Thoracic aorta (tissue), 2 donors: ENCODE data around the gene C11orf91. TPM values are rescaled to one million over a fixed set of nuclear protein-coding genes. Genes with fewer than 3 reads are reported as not detected.
"Not testable (repeated sequence)": the region's sequence is repeated elsewhere in the genome, so short reads cannot be mapped to it uniquely, and the experiment has no call there.

ENCODE experiments used
- ATAC-seq: fragments of 150-250 bp; one replicate; pipeline ENCODE4 v1.8.0; 2017; ENCODE audit warnings: low read depth; ENCODE audit not compliant: insufficient number of reproducible peaks, low FRiP score
- DNase-seq: peaks from one replicate; pipeline ENCODE4 v3.0.0-alpha.2; 2020; ENCODE audit warnings: low spot score
- H3K27ac ChIP-seq, 2 donors: fragments of 200-600 bp; sonication (generic); 1 replicate in 1 of 2; 2 replicates in 1 of 2; pipeline ENCODE4 v1.5.1; 2016; ENCODE audit warnings: mild to moderate bottlenecking in 2 of 2, moderate library complexity in 2 of 2
- H3K27me3 ChIP-seq: fragments of 200-600 bp; sonication (generic); replicated peaks from 2 replicates; pipeline ENCODE4 v1.6.0; 2016; ENCODE audit warnings: mild to moderate bottlenecking; ENCODE audit not compliant: insufficient read depth
- H3K36me3 ChIP-seq: fragments of 200-600 bp; sonication (generic); one replicate; pipeline ENCODE4 v1.5.1; 2016
- H3K4me1 ChIP-seq, 2 donors: fragments of 200-600 bp; sonication (generic); 1 replicate in 1 of 2; 2 replicates in 1 of 2; pipeline versions ENCODE4 v1.5.1 to v1.6.0; 2016; ENCODE audit warnings: low read depth in 2 of 2, mild to moderate bottlenecking in 1 of 2; ENCODE audit not compliant: control insufficient read depth in 1 of 2
- H3K4me3 ChIP-seq: fragments of 200-600 bp; sonication (generic); 2 replicates; pipeline ENCODE4 v1.5.1; 2016; ENCODE audit warnings: mild to moderate bottlenecking
- H3K9me3 ChIP-seq: fragments of 200-600 bp; sonication (generic); 2 replicates; pipeline ENCODE4 v1.5.1; 2016
- total RNA-seq, 2 donors: library from RNA; depleted of rRNA; stranded (reverse); fragments of >200 nt; gene quantifications; one replicate each; pipeline versions ENCODE4 v1.1.0 to v1.2.3, GENCODE V29; 2016
- TF ChIP-seq, protein P1 (sequence below): fragments of 200-600 bp; sonication (generic); IDR thresholded peaks from one replicate; pipeline ENCODE4 v1.5.1; 2019; ENCODE audit warnings: antibody characterized with exemption

Gene C11orf91
- total RNA-seq, 2 donors from 2014 or later: not detected

DNA sequence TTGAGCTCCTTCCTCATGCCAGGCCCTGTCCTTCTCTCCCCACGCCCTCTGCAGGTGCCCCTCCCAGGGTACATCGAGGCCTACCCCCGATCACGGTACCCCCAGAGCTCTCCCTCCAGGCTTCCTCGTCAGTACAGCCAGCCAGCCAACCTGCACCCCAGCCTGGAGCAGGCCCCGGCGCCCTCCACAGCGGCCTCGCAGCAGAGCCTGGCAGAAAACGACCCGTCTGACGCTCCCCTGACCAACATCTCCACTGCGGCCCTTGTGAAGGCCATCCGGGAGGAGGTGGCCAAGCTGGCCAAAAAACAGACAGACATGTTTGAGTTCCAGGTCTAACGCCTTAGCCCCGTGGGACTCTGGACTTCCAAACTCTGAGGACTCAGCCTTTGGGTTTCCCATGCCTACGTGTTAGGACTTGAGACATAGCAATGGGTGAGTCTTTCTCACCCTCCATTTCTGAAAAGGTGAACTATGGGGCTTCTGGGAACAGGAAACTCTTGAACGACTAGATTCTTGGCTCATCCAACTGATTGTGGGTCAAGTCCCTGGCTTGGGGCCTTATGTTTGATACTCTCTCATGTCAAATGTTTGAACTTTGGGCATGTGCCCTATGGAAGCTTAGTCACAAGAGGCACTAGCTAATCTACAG, 32.7 kb downstream of the C11orf91 start:
- Histone ChIP-seq H3K4me3 (no peak overlapping the region), H3K27ac (no peak overlapping the region), H3K27me3 (no peaks in the 10 kb centered on the region), H3K9me3 (no peaks in the 10 kb centered on the region), H3K4me1 (no peaks in the 10 kb centered on the region), H3K36me3 (no peaks in the 10 kb centered on the region)
- ATAC-seq (no peak), DNase-seq (no peak)
- TF ChIP-seq, protein P1, sequence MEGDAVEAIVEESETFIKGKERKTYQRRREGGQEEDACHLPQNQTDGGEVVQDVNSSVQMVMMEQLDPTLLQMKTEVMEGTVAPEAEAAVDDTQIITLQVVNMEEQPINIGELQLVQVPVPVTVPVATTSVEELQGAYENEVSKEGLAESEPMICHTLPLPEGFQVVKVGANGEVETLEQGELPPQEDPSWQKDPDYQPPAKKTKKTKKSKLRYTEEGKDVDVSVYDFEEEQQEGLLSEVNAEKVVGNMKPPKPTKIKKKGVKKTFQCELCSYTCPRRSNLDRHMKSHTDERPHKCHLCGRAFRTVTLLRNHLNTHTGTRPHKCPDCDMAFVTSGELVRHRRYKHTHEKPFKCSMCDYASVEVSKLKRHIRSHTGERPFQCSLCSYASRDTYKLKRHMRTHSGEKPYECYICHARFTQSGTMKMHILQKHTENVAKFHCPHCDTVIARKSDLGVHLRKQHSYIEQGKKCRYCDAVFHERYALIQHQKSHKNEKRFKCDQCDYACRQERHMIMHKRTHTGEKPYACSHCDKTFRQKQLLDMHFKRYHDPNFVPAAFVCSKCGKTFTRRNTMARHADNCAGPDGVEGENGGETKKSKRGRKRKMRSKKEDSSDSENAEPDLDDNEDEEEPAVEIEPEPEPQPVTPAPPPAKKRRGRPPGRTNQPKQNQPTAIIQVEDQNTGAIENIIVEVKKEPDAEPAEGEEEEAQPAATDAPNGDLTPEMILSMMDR: no peak

DNA sequence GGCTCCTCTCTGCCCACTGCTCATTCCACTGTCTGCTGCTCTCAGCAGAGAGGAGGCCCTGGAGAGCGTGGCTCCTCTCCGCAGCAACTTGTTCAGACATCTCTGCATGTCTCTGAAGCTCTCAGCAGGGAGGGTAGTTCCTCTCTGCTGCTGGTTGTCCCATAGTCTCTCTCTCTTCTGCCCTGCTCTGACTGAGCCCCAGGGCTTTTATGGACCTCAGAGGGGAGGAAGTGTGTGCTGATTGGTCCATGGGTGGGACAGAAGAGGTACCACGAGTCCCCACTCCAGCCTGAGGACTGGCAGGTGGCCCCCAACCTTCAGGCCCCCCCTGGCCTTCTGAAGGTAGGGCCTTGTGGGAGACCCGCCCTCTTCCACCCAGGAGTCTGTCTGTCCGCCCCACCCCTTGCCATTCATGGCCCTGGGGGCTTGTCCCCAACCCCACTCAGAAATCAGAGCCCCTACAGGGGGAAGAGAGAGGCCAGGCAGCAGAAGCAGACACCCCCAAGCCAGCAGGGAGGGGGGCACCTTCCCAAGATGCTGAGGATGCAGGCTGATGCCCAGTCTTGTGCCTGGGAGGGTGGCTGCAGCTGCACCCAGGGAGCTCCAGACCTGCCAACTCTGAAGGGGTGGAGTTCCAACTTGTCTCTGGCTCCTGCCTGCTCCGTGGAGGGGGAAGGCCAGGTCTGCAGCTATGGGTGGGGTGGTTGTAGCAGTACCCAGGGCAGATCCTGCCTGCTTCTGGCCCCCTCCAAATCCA, 35.1 kb downstream of the C11orf91 start:
- no peaks in the 10 kb centered on the region for H3K27me3 ChIP-seq
- H3K4me1 ChIP-seq: no peaks in the 10 kb centered on the region
- H3K36me3 ChIP-seq: no peaks in the 10 kb centered on the region
- H3K27ac ChIP-seq: no peak overlapping the region
- no peaks in the 10 kb centered on the region for H3K9me3 ChIP-seq
- ATAC-seq (no peak), DNase-seq (no peak)
- H3K4me3 ChIP-seq: no peak overlapping the region
- TF ChIP-seq, protein P1: no peak

DNA sequence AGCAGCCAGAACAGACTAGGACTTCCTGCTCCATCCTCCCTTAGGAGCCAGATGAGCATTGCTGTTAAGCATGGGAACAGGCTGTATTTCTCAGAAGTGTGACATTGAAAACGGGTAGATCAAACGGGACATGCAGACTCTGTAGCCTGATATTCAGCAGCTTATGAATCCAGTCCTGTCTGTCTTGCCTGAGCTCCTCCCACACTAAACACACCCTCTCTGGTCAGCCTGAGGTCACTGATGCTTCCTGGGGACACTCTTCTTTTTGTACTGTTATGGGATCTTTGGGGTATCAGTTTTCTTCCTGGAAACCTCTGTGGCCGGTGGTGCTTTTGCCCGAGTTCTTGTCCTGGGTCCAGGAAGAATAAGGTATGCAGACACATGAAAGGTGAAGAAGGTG, 35.8 kb downstream of the C11orf91 start:
- TF ChIP-seq, protein P1: no peak
- Histone ChIP-seq H3K36me3 (no peaks in the 10 kb centered on the region), H3K9me3 (no peaks in the 10 kb centered on the region), H3K27me3 (no peaks in the 10 kb centered on the region), H3K4me3 (no peak overlapping the region), H3K27ac (no peak overlapping the region), H3K4me1 (no peaks in the 10 kb centered on the region)
- no peak for ATAC-seq
- DNase-seq: no peak

DNA sequence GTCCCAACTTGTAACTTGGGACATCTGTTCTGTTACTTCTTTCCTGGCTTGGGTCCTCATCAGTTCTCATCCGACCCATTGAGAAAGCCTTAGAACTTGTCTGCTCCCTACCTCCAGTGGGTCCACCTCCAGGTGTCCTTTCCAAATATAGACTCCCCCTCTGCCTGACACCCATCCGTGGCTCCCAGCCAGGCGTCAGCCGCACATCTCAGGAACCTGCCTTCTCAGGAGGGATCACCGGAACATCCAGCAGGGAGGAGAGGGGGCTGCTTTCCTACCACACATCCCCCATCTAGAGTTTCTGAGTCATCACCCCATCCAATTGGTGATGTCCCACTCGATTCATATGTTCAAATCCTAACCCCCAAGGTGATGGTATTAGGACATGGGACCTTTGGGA, 36.5 kb downstream of the C11orf91 start:
- Histone ChIP-seq H3K36me3 (no peaks in the 10 kb centered on the region), H3K27me3 (no peaks in the 10 kb centered on the region), H3K9me3 (no peaks in the 10 kb centered on the region), H3K4me1 (no peaks in the 10 kb centered on the region), H3K27ac (no peak overlapping the region), H3K4me3 (no peak overlapping the region)
- no peak for ATAC-seq
- TF ChIP-seq, protein P1: no peak
- no peak for DNase-seq

DNA sequence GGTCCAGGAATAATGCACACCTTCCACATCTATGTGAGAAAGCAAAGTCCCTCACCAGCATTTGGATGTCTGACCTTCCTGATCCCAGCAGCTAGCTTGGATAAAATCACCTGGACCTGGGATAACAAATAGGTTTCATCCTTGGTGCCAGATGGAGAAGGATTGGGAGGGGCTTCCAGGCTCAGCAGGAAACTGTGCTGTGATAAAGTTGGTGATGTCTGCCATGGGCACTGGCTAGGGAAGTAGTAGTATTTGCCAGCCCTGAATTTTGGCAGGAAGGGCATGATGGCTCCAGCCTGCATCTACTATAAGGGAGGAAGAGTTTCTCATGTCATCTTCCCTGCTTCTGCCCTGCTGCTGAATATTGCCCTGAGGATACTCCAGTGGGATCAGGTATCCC, 37.5 kb downstream of the C11orf91 start:
- no peak for ATAC-seq

DNA sequence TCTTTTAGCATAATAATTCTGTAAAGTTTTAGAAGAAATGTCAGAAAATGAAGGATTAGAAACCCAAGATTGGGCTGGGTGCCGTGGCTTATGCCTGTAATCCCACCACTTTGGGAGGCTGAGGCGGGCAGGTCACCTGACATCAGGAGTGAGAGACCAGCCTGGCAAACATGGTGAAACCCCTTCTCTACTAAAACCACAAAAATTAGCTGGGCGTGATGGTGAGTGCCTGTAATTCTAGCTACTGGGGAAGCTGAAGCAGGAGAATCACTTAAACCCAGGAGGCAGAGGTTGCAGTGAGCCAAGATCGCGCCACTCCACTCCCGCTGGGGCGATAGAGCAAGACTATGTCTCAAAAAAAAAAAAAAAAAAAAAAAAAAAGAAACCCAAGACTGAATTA, 39.1 kb downstream of the C11orf91 start:
- DNase-seq, ATAC-seq, H3K27me3 ChIP-seq, H3K4me3 ChIP-seq, H3K4me1 ChIP-seq, H3K9me3 ChIP-seq, H3K27ac ChIP-seq, H3K36me3 ChIP-seq: not testable (repeated sequence)

More for the DNA sequence above, 37.5 kb downstream of the C11orf91 start:
- TF ChIP-seq, protein P1: no peak
- no peak for DNase-seq
- Histone ChIP-seq H3K27ac (no peak overlapping the region), H3K36me3 (no peaks in the 10 kb centered on the region), H3K4me1 (no peaks in the 10 kb centered on the region), H3K4me3 (no peak overlapping the region), H3K27me3 (no peaks in the 10 kb centered on the region), H3K9me3 (no peaks in the 10 kb centered on the region)
